GM18858 (cell line): ENCODE results near the gene CREB5.

Experiments
- ATAC-seq: cut with Tn5 transposase; IDR thresholded peaks from one replicate; pipeline ENCODE4 v1.9.1; 2021; ENCODE audit not compliant: unreplicated experiment

CREB5 gene

DNA sequence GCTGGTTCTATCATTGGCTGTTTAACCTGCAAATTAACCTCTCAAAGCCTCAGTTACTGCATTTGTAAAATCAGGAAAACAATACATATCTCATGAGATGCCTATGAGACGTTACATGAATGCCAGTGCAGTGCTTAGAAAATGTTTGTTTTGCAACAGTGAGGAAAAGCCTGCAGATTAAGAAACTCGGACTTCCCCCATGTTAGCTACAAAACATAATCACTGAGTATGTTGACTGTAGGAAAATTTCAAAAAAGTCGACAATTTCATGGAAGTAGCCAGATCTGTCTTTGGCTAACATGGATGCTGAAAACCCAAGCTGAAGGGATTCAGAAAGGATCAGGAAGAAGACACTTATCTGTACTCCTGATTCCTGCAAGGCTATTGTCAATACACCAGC is 424.4 kb downstream of the CREB5 start:
- ATAC-seq = no peak

DNA sequence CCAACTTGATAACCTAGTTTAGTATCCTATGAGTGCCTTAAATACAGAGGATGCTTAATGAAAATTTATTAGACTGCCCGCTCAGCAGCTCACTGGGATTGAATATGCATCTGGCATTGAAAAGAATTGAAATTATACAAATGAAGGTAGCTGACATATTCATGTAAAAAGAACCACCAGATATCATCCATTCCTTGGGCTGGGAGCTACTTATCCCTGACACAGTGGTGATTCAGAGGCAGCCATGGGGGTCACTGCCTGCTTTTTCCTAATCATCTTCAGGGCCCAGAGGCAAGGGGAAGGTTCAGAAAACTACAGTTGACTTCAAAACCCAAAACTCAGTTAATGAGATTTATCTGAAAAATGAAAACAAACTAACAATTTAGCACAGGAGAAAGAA is 424.9 kb downstream of the CREB5 start:
- ATAC-seq = no peak

DNA sequence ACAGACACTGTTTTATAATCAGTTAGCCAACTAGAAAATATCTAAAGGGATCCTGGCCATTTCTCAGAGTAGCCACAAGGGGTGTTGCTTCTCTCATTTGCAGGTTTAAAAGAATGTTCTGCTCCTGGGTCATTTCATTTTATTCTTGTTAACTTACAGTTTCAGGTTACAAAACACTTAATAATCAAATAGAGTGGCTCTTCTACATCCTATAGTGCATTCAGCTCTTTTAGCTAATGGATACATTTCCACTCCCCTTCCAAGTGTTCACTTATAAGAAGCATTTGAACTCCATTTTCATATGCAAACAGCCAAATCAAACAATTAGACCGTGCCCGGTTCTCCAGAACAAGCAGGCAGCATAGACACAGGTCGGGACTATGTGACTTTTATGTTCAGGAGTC is 428.3 kb downstream of the CREB5 start:
- ATAC-seq = no peak

DNA sequence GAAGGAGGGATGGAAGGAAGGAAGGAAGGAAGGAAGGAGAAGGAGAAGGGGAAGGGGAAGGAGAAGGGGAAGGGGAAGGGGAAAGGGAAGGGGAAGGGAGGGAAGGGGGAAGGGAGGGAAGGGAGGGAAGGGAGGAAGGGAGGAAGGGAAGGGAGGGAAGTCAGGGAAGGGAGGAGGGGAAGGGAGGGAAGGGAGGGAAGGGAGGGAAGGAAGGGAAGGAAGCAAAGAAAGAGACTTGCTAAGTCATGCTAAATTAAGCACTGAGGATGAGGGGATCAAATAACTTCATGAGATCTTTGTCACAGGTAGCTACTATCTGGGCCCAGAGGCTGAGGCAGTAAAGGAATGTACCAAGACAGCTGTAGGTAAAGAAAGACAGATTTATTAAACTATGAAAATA is 429.4 kb downstream of the CREB5 start:
- no peak for ATAC-seq

DNA sequence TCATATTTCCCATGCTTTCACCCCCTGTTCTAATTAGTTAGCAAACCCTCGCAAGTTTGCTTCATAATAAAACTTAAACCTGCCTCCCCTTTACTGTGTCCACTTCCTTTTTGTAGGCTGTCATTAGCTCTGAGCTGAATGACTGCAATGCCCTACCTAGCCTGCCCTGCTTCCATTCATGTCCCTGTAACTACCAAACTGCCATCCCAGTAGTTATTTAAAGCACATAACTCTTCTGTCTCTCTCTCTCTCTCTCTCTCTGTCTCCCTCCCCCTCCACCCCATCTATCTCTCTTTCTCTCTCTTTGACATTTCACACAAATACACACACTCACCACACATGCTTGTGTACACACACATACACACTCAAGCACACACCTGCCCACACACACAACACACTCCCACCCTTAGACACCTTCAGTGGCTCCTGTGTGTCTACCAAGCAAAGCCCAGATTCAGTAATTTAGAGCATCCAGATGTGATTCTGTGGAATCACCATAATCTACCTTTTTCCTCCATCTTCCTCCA is 430.5 kb downstream of the CREB5 start:
- no peak for ATAC-seq

DNA sequence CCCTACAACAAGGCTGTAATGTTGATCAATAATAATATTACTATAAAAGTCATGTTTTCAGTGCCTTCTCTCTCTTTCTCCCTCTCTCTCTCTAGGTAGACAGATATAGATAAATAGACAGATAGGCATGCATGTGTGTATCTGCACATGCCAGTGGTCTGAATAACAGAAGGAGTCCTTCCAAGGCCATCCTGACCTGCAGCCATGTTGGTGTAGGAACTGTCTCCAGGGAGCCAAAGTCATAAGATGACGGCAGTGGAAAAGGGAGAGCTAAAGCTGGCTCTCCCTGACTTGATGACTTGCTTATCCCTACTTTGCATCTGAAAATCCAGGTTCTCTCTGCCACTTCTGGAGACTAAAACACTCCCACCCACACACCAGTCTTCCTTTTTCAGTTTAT is 432.8 kb downstream of the CREB5 start:
- ATAC-seq = no peak

DNA sequence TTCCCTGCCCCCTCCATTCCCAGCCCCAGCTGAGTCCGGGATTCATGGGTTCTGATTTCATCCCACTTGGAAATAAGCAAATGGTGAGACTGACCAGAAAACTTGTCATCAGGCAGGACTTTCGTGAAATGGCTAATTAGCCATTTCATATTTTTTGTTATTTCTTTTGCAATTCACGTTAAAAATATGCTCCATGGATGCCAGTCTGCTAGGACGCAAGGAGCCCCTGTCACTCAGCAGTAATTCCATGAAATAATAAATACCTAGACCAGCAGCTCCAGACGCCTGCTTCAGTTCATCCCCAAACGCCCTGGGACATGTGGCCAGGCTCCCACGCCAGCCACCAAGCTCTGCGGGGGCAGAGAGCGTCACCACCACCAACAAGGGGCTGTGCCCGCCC is 434.9 kb downstream of the CREB5 start:
- ATAC-seq = no peak

GRCh38 chr7:28847681-28848080 is 435.4 kb downstream of the CREB5 start:
- no peak for ATAC-seq

DNA sequence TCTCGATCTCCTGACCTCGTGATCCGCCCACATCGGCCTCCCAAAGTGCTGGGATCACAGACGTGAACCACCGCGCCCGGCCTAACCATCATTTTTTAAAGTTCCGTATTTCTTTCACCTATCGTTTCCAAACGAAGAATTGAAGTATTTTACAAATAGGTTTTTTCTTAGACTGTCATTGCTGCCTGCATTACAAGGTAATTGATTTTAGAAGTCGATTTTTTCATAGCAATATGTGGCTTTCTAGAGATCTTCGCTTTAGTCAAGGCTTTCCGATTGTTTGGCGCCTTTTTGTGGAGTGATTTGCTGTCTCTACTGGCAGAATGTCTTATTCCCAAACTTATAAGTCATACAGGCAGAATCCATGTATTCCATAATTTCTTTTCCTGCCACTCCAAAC is 436.6 kb downstream of the CREB5 start:
- ATAC-seq = no peak

GRCh38 chr7:28850699-28851098 is 438.4 kb downstream of the CREB5 start:
- ATAC-seq = no peak

GRCh38 chr7:28853150-28853549 is 440.8 kb downstream of the CREB5 start:
- no peak for ATAC-seq

DNA sequence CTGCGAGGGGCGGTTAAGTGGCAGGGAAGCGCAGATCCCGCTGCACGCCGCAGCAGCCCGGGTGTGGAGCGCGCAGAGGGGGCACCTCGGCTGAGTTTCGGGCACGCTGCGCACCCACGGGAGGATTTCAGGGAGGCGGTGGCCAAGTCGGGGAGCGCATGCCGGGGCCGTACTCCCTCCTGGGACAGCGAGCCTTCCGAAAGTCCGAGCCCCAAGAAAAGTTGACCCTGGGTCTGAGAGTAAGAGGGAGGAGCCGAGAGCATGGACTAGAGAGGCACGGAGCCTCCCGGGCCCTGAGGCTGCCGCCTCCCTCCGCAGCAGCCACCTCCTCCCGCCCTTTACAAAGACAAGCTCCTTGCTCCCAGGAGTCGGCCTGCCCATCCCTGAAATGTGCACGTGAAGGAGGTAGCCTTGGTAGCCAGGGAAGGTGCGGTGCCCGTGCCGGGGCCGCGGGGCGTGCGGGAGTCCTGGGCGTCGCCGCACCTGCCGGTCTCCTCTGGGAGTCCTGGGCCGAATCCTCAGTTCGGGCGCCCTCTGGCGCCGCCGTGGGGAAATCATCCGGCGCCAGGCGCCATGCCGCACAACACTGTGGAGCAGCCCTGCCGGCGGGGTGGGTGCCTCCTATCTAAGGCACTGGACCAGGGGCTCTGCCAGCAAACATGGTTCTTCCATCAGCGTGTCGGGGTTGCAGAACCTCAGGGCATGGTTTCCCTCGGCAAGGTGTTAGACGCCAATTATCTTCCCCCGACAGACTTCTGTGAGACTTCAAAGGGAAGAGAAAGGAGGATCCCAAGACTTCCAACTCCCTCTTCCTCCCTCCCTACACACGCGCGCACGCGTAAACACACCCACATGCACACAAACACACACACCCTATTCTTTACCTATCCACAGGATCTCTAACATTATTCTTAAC is 441.8 kb downstream of the CREB5 start:
- ATAC-seq = peak; percentile 92

DNA sequence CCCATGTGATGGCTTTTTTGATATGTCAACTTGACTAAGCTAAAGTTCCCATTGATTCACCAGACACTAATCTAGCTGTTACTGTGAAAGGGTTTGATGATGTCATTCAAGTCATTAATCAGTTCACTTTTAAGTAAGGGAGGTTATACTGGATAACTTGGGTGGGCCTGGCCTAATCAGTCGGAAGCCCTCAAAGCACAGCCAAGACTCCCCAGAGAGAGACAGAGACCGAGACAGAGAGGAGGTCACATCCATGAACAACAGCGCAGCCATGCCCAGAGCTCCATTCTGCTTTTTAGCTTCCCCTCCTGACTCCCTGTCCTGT is 442.4 kb downstream of the CREB5 start:
- ATAC-seq = no peak

DNA sequence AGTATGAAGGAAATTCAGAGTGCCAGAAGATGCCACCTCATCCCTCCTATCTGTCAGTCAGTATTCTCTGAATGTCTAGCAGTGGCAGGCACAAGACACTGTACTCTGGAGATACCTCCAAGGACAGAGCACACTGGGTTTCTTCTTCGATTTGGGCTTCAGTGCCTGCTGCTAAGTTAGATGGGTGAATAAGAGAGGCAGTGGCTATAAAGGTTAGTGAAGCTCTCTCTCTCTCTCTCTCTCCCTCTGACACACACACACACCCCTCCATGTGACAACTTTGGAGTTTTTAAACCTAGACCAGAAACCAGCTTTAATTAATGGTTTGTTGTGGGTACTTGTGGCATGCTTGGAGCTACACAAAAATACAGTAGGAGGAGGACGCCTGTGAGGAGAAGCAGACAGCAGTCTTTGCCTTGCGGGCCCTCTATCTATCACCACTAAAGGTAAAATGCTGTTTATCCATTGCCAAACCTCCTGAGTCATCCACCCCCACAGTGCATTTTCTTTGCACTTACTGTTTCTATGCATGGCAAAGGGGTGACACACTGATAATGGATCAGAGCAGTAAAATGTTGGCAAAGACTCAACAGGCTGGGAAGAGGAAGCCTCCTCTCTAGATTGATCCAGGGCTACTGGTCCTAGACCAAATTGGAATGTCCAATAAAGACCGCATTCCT is 443.4 kb downstream of the CREB5 start:
- ATAC-seq = no peak

DNA sequence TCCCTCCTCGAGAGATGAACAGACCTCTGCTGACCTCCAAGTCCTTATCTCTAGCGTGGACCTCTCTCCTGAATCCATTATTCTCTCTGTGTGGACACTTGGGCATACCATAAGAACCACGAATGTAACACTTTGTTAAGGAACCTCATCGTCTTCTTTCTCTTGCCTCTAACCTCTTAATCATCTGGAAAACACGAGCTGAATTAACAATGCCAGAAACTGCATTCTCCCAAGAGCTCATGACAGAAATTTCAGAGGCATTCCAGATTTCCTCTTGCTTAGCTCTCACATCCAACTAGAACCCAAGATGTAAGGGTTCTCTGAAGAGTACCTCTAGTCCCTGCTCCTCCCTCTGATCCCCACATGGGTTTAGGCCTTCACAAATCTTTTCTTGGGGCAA is 444.3 kb downstream of the CREB5 start:
- ATAC-seq = no peak

DNA sequence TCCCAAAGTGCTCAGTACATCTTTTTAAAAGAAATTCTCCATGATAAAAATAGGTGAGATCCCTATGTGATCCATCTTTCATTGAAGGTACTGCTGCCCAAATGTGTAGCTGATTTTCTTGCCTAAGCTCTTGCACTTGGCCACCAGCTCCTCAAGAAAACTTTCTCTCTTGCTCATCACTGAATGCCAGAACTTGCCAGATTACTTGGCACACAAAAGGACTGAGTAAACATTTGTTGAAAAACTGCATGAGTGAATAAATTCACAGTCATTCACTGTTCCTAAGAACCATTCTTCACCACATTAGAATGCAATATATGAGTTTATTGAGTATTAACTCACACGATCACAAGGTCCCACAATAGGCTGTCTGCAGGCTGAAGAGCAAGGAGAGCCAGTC is 445.9 kb downstream of the CREB5 start:
- ATAC-seq = no peak

DNA sequence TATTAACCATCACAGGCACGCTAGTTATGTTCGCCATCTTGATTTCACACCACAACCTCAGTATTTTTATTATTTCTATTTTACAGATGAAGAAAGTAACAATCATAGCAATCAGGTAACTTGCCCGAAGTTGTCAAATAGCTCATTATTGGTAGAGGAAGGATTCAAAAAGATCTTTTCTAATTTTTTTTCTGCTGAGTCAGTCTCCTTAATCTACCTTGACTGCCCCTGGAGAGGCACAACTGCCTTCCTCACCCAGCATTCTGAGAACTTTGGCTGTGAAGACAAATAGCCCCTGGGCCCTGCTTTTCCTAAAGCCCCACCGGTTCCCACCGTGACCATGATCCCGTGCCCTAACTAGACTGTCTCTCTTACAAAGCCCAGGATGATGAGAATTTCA is 446.6 kb downstream of the CREB5 start:
- ATAC-seq = no peak

DNA sequence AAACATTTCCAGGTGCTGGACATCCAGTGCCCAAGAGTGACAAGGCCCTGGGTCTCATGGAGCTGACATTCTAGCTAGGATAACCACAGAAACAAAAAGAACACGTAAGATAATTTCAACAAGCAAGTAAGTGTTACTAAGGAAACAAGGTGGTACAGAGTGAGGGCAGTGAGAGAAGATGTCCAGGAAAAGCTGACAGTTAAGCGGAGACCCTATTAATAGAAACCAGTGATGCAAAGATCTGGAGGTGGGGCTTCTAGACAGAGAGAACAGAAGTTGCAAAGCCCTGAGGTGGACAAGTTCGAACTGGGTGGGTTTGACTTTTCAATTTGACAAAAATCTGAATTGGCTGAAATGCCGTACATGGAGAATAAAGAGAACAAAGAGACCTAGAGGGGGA is 449.5 kb downstream of the CREB5 start:
- ATAC-seq = no peak

- no peak for ATAC-seq
Measured at GRCh38 chr7:28862595-28863272, 450.4 kb downstream of the CREB5 start.

DNA sequence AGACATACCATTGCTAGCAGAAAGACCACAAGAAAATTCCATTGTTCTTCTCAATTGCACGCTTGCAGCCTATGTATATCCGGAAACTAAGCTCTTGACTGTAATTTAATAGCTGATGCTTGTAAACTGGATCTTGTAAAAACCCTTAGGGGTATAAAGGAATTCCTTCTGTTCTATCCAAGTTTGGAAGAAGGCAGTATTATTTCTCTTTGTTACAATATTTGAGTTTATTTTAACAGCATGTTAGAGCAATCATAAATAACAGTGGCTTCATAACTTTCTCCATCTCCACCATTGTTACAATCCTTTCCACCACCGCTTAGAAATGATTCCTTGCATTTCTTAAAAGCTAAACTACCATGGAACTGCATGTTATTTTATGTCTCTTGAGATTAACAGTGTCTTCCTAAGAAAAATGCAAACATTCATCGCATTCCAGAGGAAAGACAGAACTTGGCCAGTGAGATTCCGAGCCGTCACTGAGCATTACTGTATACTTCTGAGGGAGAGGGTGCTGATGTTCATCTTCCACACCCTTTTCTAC is 453.4 kb downstream of the CREB5 start:
- no peak for ATAC-seq

DNA sequence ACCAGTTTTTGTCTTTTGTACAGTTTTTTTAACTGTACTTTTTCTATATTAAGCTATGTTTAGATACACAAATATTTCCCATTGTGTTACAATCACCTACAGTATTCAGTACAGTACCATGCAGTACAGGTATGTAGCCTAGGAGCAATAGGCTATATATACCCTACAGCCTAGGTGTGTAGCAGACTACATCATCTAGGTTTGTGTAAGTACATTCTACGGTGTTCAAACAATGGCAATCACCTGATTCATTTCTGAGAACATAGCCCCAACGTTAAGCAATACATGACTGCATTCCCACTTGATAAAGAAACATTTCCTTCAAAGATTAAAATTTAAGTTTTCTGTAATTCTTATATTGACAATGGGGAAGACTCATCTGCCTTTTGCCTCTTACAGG is 456.4 kb downstream of the CREB5 start:
- ATAC-seq = no peak

- no peak for ATAC-seq
Measured at GRCh38 chr7:28871077-28871476, 458.8 kb downstream of the CREB5 start.
